HUES64 (cell line): ENCODE results near the gene IFNGR1.
"Not testable (repeated sequence)": the region's sequence is repeated elsewhere in the genome, so short reads cannot be mapped to it uniquely, and the experiment has no call there.

Source experiments
- H3K27ac ChIP-seq: 2 replicates; pipeline ENCODE4 v1.7.0; 2013; ENCODE audit warnings: low read depth, low read length, inconsistent platforms
- H3K27me3 ChIP-seq: 2 replicates; pipeline ENCODE4 v1.6.1; 2013; ENCODE audit warnings: mild to moderate bottlenecking, low read length; ENCODE audit not compliant: insufficient read depth
- H3K36me3 ChIP-seq: 2 replicates; pipeline ENCODE4 v1.6.1; 2013; ENCODE audit warnings: mild to moderate bottlenecking, low read length; ENCODE audit not compliant: insufficient read depth
- H3K4me1 ChIP-seq: 2 replicates; pipeline ENCODE4 v1.6.1; 2013; ENCODE audit warnings: mild to moderate bottlenecking, low read length, moderate library complexity; ENCODE audit not compliant: insufficient read depth
- H3K4me3 ChIP-seq: 2 replicates; pipeline ENCODE4 v1.5.1; 2013; ENCODE audit warnings: mild to moderate bottlenecking, low read length, moderate library complexity
- H3K9ac ChIP-seq: 2 replicates; pipeline ENCODE4 v1.6.1; 2013; ENCODE audit warnings: mild to moderate bottlenecking, low read depth, low read length
- H3K9me3 ChIP-seq: 2 replicates; pipeline ENCODE4 v1.6.1; 2013; ENCODE audit warnings: low read depth, low read length; ENCODE audit not compliant: insufficient read depth
- WGBS: fragments of 150-250, 120-280 bp; methylation state at CpG from one replicate; pipeline ENCODE4 v1.1.7; 2013; ENCODE audit warnings: missing lambda C conversion rate; 5-methylcytosine and 5-hydroxymethylcytosine counted together

The IFNGR1 gene

DNA sequence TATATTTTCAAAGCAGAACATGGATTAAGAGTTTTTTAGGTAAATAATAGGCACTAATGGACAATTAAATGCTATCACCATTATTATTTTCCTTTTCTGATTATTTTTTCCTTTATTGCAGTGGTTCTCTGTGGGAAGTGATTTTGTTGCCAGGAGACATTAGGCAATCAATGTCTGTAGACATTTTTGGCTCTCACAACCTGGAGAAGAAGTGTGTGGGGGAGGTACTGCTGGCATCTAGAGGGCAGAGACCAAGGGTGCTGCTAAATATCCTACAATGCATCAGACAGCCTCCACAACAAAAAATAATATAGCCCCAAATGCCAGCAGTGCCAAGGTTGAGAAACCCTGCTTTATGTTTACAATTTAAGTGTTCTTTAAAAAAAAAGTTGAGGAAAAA is 8.3 kb downstream of the IFNGR1 start:
- H3K4me1 ChIP-seq, result no peaks in the 10 kb centered on the region
- no peak overlapping the region for H3K9ac ChIP-seq
- no peak overlapping the region for H3K27ac ChIP-seq
- H3K36me3 ChIP-seq, result peaks cover 31% of the 10 kb centered on the region
- no peak overlapping the region for H3K4me3 ChIP-seq
- peaks cover 30% of the 10 kb centered on the region for H3K9me3 ChIP-seq
- H3K27me3 ChIP-seq, result no peaks in the 10 kb centered on the region

DNA sequence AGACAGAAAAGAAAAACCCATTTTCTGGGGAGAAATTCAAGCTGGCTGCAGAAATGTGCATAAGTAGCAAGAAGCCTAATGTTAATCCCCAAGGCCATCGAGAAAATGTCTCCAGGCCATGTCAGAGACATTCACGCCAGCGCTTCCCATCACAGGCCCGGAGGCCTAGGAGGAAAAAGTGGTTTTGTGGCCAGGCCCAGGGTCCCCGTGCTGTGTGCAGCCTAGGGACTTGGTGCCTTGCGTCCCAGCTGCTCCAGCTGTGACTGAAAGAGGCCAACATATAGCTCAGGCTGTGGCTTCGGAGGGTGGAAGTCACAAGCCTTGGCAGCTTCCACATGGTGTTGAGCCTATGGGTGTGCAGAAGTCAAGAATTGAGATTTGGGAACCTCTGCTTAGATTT is 10.9 kb downstream of the IFNGR1 start:
- Histone ChIP-seq H3K9ac (no peak overlapping the region), H3K27me3 (no peaks in the 10 kb centered on the region), H3K36me3 (peaks cover 51% of the 10 kb centered on the region), H3K4me3 (no peak overlapping the region), H3K4me1 (no peaks in the 10 kb centered on the region), H3K9me3 (peaks cover 30% of the 10 kb centered on the region), H3K27ac (no peak overlapping the region)
- WGBS, result 97% methylated on average over 7 of the region's 7 CpGs

DNA sequence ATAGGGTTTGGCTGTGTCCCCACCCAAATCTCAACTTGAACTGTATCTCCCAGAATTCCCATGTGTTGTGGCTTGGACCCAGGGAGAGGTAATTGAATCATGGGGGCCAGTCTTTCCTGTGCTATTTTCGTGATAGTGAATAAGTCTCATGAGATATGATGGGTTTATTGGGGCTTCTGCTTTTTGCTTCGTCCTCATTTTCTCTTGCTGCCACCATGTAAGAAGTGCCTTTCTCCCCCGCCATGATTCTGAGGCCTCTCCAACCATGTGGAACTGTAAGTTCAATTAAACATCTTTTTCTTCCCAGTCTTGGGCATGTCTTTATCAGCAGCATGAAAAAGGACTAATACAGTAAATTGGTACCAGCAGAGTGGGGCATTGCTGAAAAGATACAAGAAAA is 11.7 kb downstream of the IFNGR1 start:
- Histone ChIP-seq H3K36me3 (peaks cover 58% of the 10 kb centered on the region), H3K9me3 (peaks cover 30% of the 10 kb centered on the region)
- H3K27ac ChIP-seq, H3K4me1 ChIP-seq, H3K27me3 ChIP-seq, H3K4me3 ChIP-seq, H3K9ac ChIP-seq: not testable (repeated sequence)
- 100% methylated on average over 3 of the region's 3 CpGs for WGBS

DNA sequence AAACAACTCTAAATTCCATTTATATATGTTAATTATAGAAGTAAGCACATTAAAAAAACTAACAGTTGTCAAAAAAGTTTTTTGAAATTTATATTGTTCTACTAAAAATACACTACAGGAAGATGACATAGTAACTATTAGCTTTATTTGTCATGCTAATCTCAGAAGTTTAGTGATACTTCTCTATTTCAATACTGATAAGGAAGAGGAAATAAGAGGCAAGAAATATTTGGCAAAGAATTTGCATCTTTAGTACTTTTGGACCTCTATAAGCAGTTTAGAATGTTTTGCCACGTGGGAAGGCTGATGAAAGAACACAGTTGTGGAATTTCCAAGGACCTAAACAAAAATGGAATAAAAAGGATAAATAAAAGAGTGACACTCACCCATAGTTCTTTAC is 12.6 kb downstream of the IFNGR1 start:
- peaks cover 29% of the 10 kb centered on the region for H3K9me3 ChIP-seq
- H3K4me3 ChIP-seq, result no peak overlapping the region
- peaks cover 67% of the 10 kb centered on the region for H3K36me3 ChIP-seq
- H3K27ac ChIP-seq, result no peak overlapping the region
- H3K4me1 ChIP-seq, result no peaks in the 10 kb centered on the region
- 88% methylated on average over 1 of the region's 1 CpG for WGBS
- H3K9ac ChIP-seq, result no peak overlapping the region
- no peaks in the 10 kb centered on the region for H3K27me3 ChIP-seq

DNA sequence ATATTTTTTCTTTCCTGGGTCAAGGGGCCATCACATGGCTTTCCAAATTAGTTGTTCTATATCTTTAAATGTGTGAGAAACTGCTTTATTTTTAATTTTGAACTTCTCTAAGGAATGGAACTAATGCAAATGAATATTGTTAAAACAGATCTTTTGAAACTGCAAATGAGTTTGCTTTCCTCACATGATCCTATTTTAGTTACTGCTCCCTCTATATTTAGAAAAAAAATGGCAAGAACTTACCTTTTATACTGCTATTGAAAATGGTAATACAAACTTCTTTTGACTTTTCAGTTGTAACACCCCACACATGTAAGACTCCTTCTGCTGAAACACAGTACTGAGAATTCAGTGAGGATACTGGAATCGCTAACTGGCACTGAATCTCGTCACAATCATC is 15.9 kb downstream of the IFNGR1 start:
- Histone ChIP-seq H3K4me1 (no peaks in the 10 kb centered on the region), H3K36me3 (peaks cover 79% of the 10 kb centered on the region)
- WGBS, result 100% methylated on average over 2 of the region's 2 CpGs

DNA sequence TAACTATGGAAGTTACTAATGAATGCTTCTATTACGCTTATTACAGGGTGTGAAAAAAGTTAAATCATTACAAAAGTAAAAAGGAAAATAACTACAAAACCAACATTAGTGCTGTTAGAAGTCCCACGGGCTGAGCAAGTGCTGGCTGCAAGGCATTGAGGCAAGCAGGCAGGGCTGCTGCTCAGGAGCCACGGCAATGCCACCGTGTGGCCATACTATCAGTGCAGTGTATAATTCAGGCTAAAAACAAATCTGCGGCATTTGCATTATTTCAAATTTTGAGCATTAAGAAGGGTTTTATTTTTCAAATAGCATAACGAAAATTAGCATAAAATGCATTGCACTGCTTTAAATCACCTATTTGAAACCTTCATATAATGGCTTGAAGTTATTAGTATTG is 17.1 kb downstream of the IFNGR1 start:
- Histone ChIP-seq H3K4me3 (no peak overlapping the region), H3K4me1 (no peaks in the 10 kb centered on the region), H3K27ac (no peak overlapping the region), H3K36me3 (peaks cover 91% of the 10 kb centered on the region), H3K9ac (no peak overlapping the region), H3K9me3 (no peaks in the 10 kb centered on the region), H3K27me3 (no peaks in the 10 kb centered on the region)
- WGBS, result 92% methylated on average over 5 of the region's 6 CpGs

More for the DNA sequence above, 15.9 kb downstream of the IFNGR1 start:
- Histone ChIP-seq H3K9ac (no peak overlapping the region), H3K27me3 (no peaks in the 10 kb centered on the region), H3K4me3 (no peak overlapping the region), H3K9me3 (peaks cover 3% of the 10 kb centered on the region; the same call in 1 of the 2 replicates), H3K27ac (no peak overlapping the region)

DNA sequence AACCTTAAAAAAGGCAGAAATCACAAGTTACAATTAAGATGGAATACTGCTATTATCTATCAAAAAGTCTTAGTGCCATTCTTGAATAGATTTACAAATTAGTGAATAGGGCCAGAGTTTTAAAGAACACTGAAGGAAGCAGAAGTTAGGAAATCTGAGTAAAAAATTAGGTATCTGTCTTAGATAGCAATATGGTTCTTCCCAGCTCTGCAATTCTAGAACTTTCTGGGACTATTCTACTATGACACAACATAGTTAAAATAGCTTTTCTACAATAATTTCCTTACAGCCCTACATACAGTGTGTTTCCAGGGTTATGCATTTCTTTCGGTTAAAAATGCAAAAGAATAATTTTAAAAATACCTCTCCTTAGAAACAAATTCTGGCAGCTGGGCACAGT is 18.2 kb downstream of the IFNGR1 start:
- Histone ChIP-seq H3K27ac (no peak overlapping the region), H3K4me1 (no peaks in the 10 kb centered on the region), H3K4me3 (no peak overlapping the region), H3K27me3 (no peaks in the 10 kb centered on the region), H3K9me3 (no peaks in the 10 kb centered on the region), H3K9ac (no peak overlapping the region), H3K36me3 (peaks cover 85% of the 10 kb centered on the region)
- WGBS, result 86% methylated on average over 1 of the region's 1 CpG

DNA sequence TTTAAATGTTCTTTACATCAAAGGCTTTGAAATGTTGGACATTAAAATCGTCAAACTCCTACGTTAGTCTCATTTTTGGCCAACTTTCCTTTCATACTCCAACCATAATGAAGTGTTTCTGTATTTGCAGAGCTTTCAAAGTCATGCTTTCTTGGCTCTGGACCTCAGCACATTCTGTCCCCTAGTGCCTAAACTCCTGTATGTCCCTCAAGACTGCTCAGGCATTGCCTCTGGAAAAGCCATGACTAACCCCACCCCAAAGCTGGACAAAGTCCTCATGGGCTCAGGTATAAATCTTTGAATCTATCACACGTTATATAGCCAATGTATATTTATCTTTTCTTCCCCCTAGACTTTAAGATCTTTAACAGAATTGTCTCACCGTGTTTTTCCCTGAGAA is 18.9 kb downstream of the IFNGR1 start:
- Histone ChIP-seq H3K4me3 (no peak overlapping the region), H3K36me3 (peaks cover 78% of the 10 kb centered on the region), H3K9ac (no peak overlapping the region), H3K27ac (no peak overlapping the region), H3K4me1 (no peaks in the 10 kb centered on the region), H3K9me3 (no peaks in the 10 kb centered on the region), H3K27me3 (no peaks in the 10 kb centered on the region)
- WGBS, result 94% methylated on average over 4 of the region's 4 CpGs

DNA sequence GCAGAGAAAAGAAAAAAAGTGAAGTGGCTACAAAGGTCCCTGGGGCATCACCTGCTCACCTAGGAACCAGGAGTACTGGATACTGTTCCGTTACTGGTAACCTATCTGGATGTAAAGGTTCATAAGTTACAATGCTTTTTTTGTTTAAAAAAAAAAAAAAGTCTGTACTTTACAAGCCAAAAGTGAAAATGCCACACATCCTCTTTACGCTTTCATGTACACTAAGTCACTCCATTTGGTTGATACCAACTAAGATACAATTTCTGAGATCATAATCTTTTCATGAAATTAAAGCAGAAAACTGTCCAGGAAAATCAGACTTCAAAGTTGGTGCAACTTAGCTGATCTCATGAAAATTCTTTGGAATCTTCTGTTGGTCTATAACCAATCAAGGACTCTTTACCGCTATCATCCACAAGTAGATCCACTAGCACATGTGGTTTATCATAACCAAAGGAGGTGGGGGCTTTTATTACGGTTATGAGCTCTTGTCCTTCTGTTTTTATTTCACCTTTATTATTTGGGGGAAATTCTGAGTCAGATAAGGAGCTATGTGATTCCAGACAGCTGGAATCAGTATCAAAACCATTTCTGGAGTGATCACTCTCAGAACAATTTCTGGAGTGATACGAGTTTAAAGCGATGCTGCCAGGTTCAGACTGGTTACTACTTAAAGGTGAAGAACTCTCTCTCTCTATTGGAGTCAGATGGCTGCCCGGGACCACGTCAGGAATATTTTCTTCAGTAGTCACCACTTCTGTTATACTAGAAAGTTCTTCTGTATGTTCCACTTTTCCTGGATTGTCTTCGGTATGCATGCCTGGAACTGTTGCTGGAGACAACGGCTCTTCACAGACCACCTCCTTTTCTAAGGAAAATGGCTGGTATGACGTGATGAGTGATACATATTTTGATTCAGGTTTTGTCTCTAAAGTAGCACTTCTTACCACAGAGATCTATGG is 21.2 kb downstream of the IFNGR1 start:
- no peak overlapping the region for H3K9ac ChIP-seq
- 97% methylated on average over 9 of the region's 11 CpGs for WGBS
- H3K27ac ChIP-seq, result no peak overlapping the region
- no peak overlapping the region for H3K4me3 ChIP-seq
- H3K9me3 ChIP-seq, result no peaks in the 10 kb centered on the region
- no peaks in the 10 kb centered on the region for H3K4me1 ChIP-seq
- peaks cover 55% of the 10 kb centered on the region for H3K36me3 ChIP-seq
- no peaks in the 10 kb centered on the region for H3K27me3 ChIP-seq

DNA sequence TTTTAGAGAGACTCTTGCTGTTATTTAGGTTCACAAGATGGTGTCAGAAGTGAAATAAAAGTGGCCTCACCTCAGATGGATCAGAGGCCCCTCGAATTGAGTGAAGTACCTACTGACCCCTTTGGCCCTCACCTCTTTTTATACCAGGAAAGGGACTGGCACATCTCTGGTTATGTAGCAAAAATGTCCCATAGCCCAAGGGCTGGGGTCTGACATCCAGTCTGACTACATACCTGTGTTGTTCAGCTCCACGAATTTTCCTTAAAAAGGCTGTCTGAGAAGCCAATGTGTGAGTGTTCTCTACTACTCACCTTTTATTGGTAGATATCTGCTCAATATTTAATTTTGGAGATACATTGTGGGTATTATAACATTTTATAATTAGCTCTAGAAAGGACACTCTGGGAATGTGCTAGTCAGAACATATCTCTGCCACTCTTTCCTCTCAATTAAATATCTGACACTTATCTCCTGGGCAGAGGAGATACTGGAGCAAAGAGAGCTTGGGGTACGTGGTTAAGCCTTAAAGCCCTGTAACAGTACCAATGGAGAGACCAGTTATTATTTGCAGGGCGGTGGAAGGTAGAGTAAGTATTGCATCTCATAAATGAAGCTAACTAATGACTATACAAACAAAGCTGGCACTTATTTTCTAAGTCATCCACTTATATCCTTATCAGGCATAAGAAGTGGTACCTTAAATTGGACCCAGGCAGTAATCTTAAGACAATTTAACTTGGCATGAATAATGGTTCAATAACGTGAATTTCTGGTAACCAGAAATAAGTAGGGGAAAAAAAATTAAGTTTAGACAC is 25.7 kb downstream of the IFNGR1 start:
- no peak overlapping the region for H3K27ac ChIP-seq
- no peaks in the 10 kb centered on the region for H3K4me1 ChIP-seq
- no peak overlapping the region for H3K4me3 ChIP-seq
- 92% methylated on average over 5 of the region's 5 CpGs for WGBS
- peaks cover 18% of the 10 kb centered on the region for H3K36me3 ChIP-seq
- H3K9ac ChIP-seq, result no peak overlapping the region
- peaks cover 35% of the 10 kb centered on the region for H3K9me3 ChIP-seq
- H3K27me3 ChIP-seq, result no peaks in the 10 kb centered on the region

DNA sequence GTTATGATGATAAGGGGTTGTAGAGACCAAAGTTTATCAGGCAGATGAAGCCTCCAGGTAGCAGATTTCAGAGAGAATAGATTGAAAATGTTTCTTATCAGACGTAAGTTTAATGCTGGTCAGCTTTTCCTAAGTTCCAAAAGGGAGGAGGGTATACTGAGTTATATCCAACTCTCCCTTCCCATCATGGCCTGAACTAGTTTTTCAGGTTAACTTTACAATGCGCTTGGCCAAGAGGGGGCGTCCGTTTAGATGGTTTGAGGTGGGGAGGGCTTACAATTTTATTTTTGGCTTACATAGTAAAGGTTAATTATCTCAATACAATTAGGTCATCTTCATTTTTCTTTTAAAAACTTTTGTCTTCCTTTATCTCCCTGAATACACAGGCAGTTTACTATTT is 26.4 kb downstream of the IFNGR1 start:
- WGBS, result 90% methylated on average over 1 of the region's 4 CpGs
- Histone ChIP-seq H3K9ac (no peak overlapping the region), H3K4me3 (no peak overlapping the region), H3K4me1 (no peaks in the 10 kb centered on the region), H3K9me3 (peaks cover 41% of the 10 kb centered on the region), H3K27ac (no peak overlapping the region), H3K36me3 (peaks cover 12% of the 10 kb centered on the region), H3K27me3 (no peaks in the 10 kb centered on the region)
